DND-41 (cell line): Measurements from ENCODE around the gene HOXA5.

Source experiments
- ATAC-seq: fragments of 200-7000 bp; cut with Tn5 transposase; 3 replicates; pipeline ENCODE4 v1.9.1; 2021; ENCODE audit warnings: low read depth; ENCODE audit not compliant: insufficient read depth
- DNase-seq: peaks from one replicate; pipeline ENCODE4 v3.0.0-alpha.2; 2020
- H2AFZ ChIP-seq: 2 replicates; pipeline ENCODE4 v1.6.0; 2012; ENCODE audit warnings: low read depth, low read length
- H3K27ac ChIP-seq: 2 replicates; pipeline ENCODE4 v1.5.1; 2012; ENCODE audit warnings: low read length, inconsistent platforms
- H3K27me3 ChIP-seq: fragments of 200-600 bp; sonication (generic); 2 replicates; pipeline ENCODE4 v1.6.0; 2012; ENCODE audit warnings: low read length, mild to moderate bottlenecking, inconsistent platforms; ENCODE audit not compliant: insufficient read depth, poor library complexity
- H3K36me3 ChIP-seq: 2 replicates; pipeline ENCODE4 v1.5.1; 2012; ENCODE audit warnings: low read length, inconsistent platforms; ENCODE audit not compliant: insufficient read depth
- H3K4me1 ChIP-seq: 2 replicates; pipeline ENCODE4 v1.5.1; 2012; ENCODE audit warnings: mild to moderate bottlenecking, low read length; ENCODE audit not compliant: insufficient read depth
- H3K4me2 ChIP-seq: 2 replicates; pipeline ENCODE4 v1.6.0; 2012; ENCODE audit warnings: mild to moderate bottlenecking, moderate library complexity, low read length, inconsistent platforms; ENCODE audit not compliant: insufficient read depth
- H3K4me3 ChIP-seq, 2 experiments: fragments of 200-600 bp in 1 of 2; shearing (Covaris generic) in 1 of 2; 2 replicates each; pipeline ENCODE4 v1.5.1; 2012 to 2016; ENCODE audit warnings: inconsistent platforms in 2 of 2, low read length in 2 of 2, mild to moderate bottlenecking in 2 of 2, low read depth in 1 of 2, moderate library complexity in 1 of 2
- H3K79me2 ChIP-seq: 2 replicates; pipeline ENCODE4 v1.6.0; 2012; ENCODE audit warnings: low read length, inconsistent platforms; ENCODE audit not compliant: insufficient read depth
- H3K9ac ChIP-seq: 2 replicates; pipeline ENCODE4 v1.6.0; 2012; ENCODE audit warnings: low read depth, mild to moderate bottlenecking, inconsistent platforms, low read length, moderate library complexity
- H3K9me3 ChIP-seq: 2 replicates; pipeline ENCODE4 v1.5.1; 2012; ENCODE audit warnings: low read length, moderate library complexity, mild to moderate bottlenecking, inconsistent platforms; ENCODE audit not compliant: insufficient read depth, severe bottlenecking
- H4K20me1 ChIP-seq: 2 replicates; pipeline ENCODE4 v1.6.0; 2012; ENCODE audit warnings: low read length; ENCODE audit not compliant: insufficient read depth
- EZH2 ChIP-seq: IDR thresholded peaks from 3 replicates; pipeline ENCODE4 v1.6.1; 2012; ENCODE audit warnings: borderline replicate concordance, low read depth, mild to moderate bottlenecking, moderate library complexity, low read length, inconsistent platforms; ENCODE audit not compliant: severe bottlenecking
- TF ChIP-seq, protein P1 (sequence below): IDR thresholded peaks from 2 replicates; pipeline ENCODE4 v1.5.1; 2012; ENCODE audit warnings: borderline replicate concordance, low read length, moderate library complexity, mild to moderate bottlenecking; ENCODE audit not compliant: poor library complexity, severe bottlenecking; ENCODE audit errors: extremely low read depth

HOXA5 gene

DNA sequence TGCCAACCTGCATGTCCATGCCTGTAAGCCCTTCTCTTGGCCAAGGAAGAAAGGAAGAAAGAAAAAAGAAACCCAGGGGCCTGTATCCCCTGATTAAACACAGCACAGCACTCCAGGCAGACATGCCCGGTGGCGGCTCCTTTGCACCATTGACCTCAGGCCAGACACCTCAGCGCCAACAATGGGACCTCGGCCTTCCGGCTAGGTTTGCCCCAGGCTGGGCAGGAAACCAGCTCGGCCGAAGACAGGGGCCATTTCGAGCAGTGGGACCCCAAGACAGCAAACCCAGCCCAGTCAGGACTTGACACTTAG is 27.8 kb upstream of the HOXA5 start:
- no peaks in the 10 kb centered on the region for H3K9me3 ChIP-seq
- TF ChIP-seq EZH2 = no peak
- TF ChIP-seq, protein P1, sequence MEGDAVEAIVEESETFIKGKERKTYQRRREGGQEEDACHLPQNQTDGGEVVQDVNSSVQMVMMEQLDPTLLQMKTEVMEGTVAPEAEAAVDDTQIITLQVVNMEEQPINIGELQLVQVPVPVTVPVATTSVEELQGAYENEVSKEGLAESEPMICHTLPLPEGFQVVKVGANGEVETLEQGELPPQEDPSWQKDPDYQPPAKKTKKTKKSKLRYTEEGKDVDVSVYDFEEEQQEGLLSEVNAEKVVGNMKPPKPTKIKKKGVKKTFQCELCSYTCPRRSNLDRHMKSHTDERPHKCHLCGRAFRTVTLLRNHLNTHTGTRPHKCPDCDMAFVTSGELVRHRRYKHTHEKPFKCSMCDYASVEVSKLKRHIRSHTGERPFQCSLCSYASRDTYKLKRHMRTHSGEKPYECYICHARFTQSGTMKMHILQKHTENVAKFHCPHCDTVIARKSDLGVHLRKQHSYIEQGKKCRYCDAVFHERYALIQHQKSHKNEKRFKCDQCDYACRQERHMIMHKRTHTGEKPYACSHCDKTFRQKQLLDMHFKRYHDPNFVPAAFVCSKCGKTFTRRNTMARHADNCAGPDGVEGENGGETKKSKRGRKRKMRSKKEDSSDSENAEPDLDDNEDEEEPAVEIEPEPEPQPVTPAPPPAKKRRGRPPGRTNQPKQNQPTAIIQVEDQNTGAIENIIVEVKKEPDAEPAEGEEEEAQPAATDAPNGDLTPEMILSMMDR = no peak
- H4K20me1 ChIP-seq = no peaks in the 10 kb centered on the region
- DNase-seq (no peak), ATAC-seq (no peak)
- no peak overlapping the region for H3K4me2 ChIP-seq
- H3K27ac ChIP-seq = no peak overlapping the region
- H3K79me2 ChIP-seq = no peaks in the 10 kb centered on the region
- no peaks in the 10 kb centered on the region for H3K4me1 ChIP-seq
- peaks cover 7% of the 10 kb centered on the region for H3K27me3 ChIP-seq
- no peak overlapping the region for H3K4me3 ChIP-seq
- H2AFZ ChIP-seq = no peak overlapping the region
- no peak overlapping the region for H3K9ac ChIP-seq
- H3K36me3 ChIP-seq = no peaks in the 10 kb centered on the region

DNA sequence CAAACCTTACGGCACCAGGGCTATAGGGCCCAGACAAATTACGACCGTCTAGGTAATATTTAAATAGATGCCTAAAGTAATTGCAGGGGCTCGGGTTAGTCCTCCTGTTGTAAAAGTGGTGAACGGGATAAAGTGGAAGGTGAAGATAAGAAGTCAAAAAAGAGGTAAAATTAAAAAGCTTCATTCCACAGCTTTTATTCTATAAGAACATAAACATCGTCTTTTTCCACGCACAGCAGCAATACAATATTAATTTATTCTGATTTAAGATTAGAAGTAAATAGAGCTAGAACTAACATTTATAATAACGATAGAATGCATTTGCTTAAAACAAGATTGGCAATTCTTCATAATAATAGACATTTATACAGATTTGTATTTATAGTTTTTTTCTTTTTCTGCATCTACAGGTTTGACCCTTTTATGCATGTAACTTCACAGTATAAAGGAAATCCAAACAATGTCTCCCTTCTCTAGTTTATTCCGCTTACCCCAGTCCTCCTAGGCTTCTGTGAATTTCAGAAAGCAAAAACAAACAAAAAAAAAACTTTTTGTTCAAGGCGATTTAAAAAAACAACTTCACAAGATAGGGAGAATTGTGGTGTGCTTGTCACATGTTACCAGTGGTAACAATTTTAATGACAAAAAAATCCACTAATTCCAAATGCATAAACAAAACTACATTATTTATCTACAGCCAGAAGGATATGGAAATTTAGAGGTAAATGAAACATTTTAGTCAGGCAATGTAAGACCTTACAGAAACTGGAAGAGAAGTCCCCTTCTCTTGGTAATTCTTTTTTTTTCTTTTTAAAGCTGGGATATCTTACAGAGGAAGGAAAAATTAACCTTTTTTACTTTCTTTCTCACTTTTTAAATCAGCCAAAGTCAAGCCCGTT is 27.2 kb upstream of the HOXA5 start:
- Histone ChIP-seq H3K4me3 (no peak overlapping the region), H3K4me2 (no peak overlapping the region), H3K79me2 (no peaks in the 10 kb centered on the region), H3K9me3 (no peaks in the 10 kb centered on the region), H3K27me3 (peaks cover 7% of the 10 kb centered on the region), H3K36me3 (no peaks in the 10 kb centered on the region), H2AFZ (no peak overlapping the region), H3K4me1 (no peaks in the 10 kb centered on the region), H3K27ac (no peak overlapping the region), H3K9ac (no peak overlapping the region), H4K20me1 (no peaks in the 10 kb centered on the region)
- no peak for ATAC-seq
- no peak for DNase-seq
- no peak for TF ChIP-seq EZH2
- TF ChIP-seq, protein P1 = no peak

DNA sequence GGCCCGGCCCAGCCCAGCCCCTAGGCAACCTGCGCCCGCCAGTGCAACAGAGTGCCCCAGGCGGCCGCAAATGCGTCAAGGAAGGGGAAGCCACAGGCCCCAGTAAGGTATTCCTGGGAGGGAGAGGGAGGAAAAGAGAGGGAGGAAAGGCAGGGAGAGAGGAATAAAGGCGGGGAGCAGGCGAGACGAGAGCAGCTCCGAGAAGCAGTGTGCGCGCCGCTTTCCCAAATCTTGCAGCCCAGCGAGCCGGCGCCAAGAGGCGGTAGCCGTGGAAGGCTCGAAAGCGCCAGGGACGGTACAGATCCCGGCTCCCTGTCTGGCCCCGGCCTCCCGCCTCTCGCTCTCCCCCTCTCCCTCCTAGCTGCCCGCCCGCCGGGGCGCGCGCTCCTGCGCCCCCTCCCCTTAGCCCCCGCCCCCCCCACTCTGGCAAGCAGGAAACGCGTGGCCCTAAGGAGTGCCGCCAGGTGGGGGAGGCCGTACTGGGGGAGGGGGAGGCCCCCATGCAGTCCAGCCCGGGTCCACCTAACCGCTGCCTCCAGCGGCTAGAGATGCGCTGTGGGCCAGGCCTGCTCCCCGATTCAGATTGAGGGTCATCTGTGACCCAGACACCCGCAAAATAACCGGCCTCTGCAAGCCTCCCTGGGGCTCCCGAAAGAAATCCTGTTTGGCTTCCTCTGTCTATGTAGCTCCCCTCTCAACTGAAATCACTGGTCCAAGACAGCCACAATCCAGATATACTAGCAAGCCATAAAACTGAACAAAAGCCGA is 26.4 kb upstream of the HOXA5 start:
- no peak overlapping the region for H3K4me3 ChIP-seq

More for the DNA sequence above, 26.4 kb upstream of the HOXA5 start:
- no peak overlapping the region for H3K27ac ChIP-seq
- H3K79me2 ChIP-seq = no peaks in the 10 kb centered on the region
- TF ChIP-seq EZH2 = no peak
- TF ChIP-seq, protein P1 = no peak
- DNase-seq (no peak), ATAC-seq (no peak)
- no peak overlapping the region for H2AFZ ChIP-seq
- peaks cover 7% of the 10 kb centered on the region for H3K27me3 ChIP-seq
- no peak overlapping the region for H3K9ac ChIP-seq
- no peaks in the 10 kb centered on the region for H3K9me3 ChIP-seq
- no peaks in the 10 kb centered on the region for H4K20me1 ChIP-seq
- no peak overlapping the region for H3K4me2 ChIP-seq
- H3K36me3 ChIP-seq = no peaks in the 10 kb centered on the region
- no peaks in the 10 kb centered on the region for H3K4me1 ChIP-seq
